ENCODE results near the gene PGBD5. TPM values are rescaled to one million over a fixed set of nuclear protein-coding genes. Genes with fewer than 3 reads are reported as not detected.

The PGBD5 gene
- total and polyA plus RNA-seq, 9 of the 15 experiments (the other 6 are each of a cell fraction or from before 2014, with no cell fraction given): under 0.01 to 0.40 (median 0.10) TPM; not detected in 3

DNA sequence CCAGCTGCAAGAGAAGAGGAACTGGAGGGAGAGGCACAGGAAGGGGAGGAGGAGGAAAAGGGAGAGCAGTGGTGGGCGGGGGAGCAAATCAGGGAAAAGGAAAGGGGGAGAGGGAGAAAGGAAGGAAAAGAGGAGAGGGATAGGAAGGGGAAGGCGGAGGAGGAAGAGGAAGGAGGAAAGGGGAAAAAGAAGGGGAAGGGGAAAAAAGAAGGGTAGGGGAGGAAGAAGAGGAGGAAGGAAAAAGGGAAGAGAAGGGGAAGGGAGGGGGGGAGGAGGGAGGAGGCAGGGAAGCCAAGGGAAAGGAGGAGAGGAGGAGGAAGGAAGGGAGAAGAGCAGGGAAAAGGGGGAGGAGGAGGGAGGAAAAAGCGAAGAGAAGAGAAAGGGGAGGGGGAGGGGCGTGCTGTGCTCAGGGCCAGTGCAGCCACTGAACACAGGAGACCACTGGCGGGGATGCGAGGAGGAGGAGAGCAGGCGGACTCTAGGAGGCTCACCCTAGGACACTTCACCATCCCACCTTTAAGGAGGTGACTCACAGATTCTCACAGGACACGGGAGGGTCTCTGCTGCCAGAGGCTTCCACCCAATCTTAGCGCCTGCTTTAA lies 33.1 kb downstream of the PGBD5 start:
- H3K4me3 ChIP-seq: no peak overlapping the region
- H3K36me3 ChIP-seq (ENCODE audit: control insufficient read depth, insufficient read depth, low read length): no peaks in the 10 kb centered on the region
- no peak overlapping the region for H3K27ac ChIP-seq (ENCODE audit: extremely low read depth, low read depth, low read length)
- TF ChIP-seq ZNF311 (CRISPR knock-in tag; IDR thresholded peaks at IDR 0.05) (no peak), SRSF7 (optimal IDR thresholded peaks at IDR 0.05; ENCODE audit: low read depth, low read length) (no peak), ZNF134 (CRISPR knock-in tag; conservative IDR thresholded peaks at IDR 0.05) (no peak)
- TF ChIP-seq, protein P1, sequence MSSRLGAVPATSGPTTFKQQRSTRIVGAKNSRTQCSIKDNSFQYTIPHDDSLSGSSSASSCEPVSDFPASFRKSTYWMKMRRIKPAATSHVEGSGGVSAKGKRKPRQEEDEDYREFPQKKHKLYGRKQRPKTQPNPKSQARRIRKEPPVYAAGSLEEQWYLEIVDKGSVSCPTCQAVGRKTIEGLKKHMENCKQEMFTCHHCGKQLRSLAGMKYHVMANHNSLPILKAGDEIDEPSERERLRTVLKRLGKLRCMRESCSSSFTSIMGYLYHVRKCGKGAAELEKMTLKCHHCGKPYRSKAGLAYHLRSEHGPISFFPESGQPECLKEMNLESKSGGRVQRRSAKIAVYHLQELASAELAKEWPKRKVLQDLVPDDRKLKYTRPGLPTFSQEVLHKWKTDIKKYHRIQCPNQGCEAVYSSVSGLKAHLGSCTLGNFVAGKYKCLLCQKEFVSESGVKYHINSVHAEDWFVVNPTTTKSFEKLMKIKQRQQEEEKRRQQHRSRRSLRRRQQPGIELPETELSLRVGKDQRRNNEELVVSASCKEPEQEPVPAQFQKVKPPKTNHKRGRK (tag; IDR thresholded peaks at IDR 0.05): peak; percentile 83
- TF ChIP-seq, protein P2, sequence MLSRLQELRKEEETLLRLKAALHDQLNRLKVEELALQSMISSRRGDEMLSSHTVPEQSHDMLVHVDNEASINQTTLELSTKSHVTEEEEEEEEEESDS (CRISPR knock-in tag; IDR thresholded peaks at IDR 0.05): no peak
- H3K9me3 ChIP-seq (replicated peaks; ENCODE audit: control insufficient read depth, insufficient read depth, low read depth, low read length): no peaks in the 10 kb centered on the region
- H3K79me2 ChIP-seq (ENCODE audit: control insufficient read depth, insufficient read depth, low read length): no peaks in the 10 kb centered on the region
- ChIA-PET POLR2A (no interaction called here), CTCF (ENCODE audit: low intra/inter-chr PET ratio) (no interaction called here)
- H3K27me3 ChIP-seq (ENCODE audit: control insufficient read depth in 2 of 2, insufficient read depth in 2 of 2, low read length in 2 of 2): peaks cover 23 to 59% of the 10 kb centered on the region in 2 experiments; a peak in 3 of 5 replicates
- FAIRE-seq (no peak), DNase-seq (ENCODE audit: extremely low read depth in 1 of 4, low spot score in 3 of 4) (no peak), ATAC-seq (no peak)
- in situ Hi-C loops (cut with MboI): no loop called here
- no peak overlapping the region for H3K4me2 ChIP-seq (ENCODE audit: insufficient read depth, low read length)
- intact Hi-C loops (cut with micrococcal nuclease): no loop called here
- H3K9me1 ChIP-seq (ENCODE audit: control insufficient read depth, insufficient read depth, low read length): no peaks in the 10 kb centered on the region
- H4K20me1 ChIP-seq (replicated peaks; ENCODE audit: control insufficient read depth, insufficient read depth, low read length): 0 out of 2 replicates have a peak, but pooled peaks cover 4% of the 10 kb centered on the region
- H3K9ac ChIP-seq (ENCODE audit: insufficient read depth in 1 of 2, low read depth in 2 of 2, low read length in 2 of 2): no peak overlapping the region
- no TSS peak for BruUV-seq (replicated peaks)
- 0% methylated on average over 7 of the region's 9 CpGs for WGBS (ENCODE audit: insufficient coverage, low coverage, missing lambda C conversion rate)
- H2AFZ ChIP-seq (ENCODE audit: low read depth, low read length): no peak overlapping the region
- no peaks in the 10 kb centered on the region for H3K4me1 ChIP-seq (replicated peaks in 1 of 2; ENCODE audit: control insufficient read depth in 2 of 2, insufficient read depth in 2 of 2, low read length in 2 of 2)

All from K562 (cell line).